HCT116 (cell line): ENCODE measurements around the gene TAF11L10.
"Not testable (repeated sequence)": the region's sequence is repeated elsewhere in the genome, so short reads cannot be mapped to it uniquely, and the experiment has no call there.

Source experiments
- ELF1 ChIP-seq: IDR thresholded peaks from 2 replicates; pipeline ENCODE4 v1.6.1; 2012; ENCODE audit warnings: low read depth, borderline replicate concordance
- EZH2 ChIP-seq: fragments of 200-600 bp; sonication (generic); IDR thresholded peaks from 2 replicates; pipeline ENCODE4 v1.6.1; 2017; ENCODE audit warnings: antibody characterized with exemption, mixed run types
- EZH2phosphoT487 ChIP-seq: fragments of 200-600 bp; IDR thresholded peaks from 2 replicates; pipeline ENCODE4 v1.6.1; 2018; ENCODE audit warnings: antibody characterized with exemption, borderline replicate concordance
- FOSL1 ChIP-seq: IDR thresholded peaks from 2 replicates; pipeline ENCODE4 v1.6.1; 2012; ENCODE audit warnings: low read depth
- JUND ChIP-seq: IDR thresholded peaks from 2 replicates; pipeline ENCODE4 v1.6.1; 2012
- POLR2A ChIP-seq: IDR thresholded peaks from 2 replicates; pipeline ENCODE4 v1.7.0; 2011; ENCODE audit warnings: borderline replicate concordance; ENCODE audit not compliant: insufficient read depth, insufficient read length; ENCODE audit errors: extremely low read depth
- POLR2AphosphoS5 ChIP-seq: IDR thresholded peaks from 2 replicates; pipeline ENCODE4 v1.6.1; 2011; ENCODE audit warnings: mild to moderate bottlenecking, low read depth, low read length, moderate library complexity
- SIN3A ChIP-seq: IDR thresholded peaks from 2 replicates; pipeline ENCODE4 v1.6.1; 2012; ENCODE audit warnings: low read depth
- TCF7L2 ChIP-seq: IDR thresholded peaks from 2 replicates; pipeline ENCODE4 v1.7.0; 2011; ENCODE audit warnings: borderline replicate concordance, inconsistent platforms; ENCODE audit not compliant: insufficient read depth, insufficient read length; ENCODE audit errors: extremely low read depth
- ZFX ChIP-seq: fragments of 450-650 bp; IDR thresholded peaks from 2 replicates; pipeline ENCODE4 v1.6.1; 2017
- TF ChIP-seq, protein P1 (sequence below), 3 experiments: fragments of 200-600 bp in 1 of 3; sonication (generic) in 1 of 3; IDR thresholded peaks in 2 of 3; conservative IDR thresholded peaks in 1 of 3; 2 replicates each; pipeline ENCODE4 v1.5.1; 2012 to 2017; ENCODE audit warnings: low read depth in 2 of 3, low read length in 2 of 3, antibody characterized with exemption in 1 of 3, borderline replicate concordance in 1 of 3, control low read depth in 1 of 3, mild to moderate bottlenecking in 1 of 3, mixed read lengths in 1 of 3, mixed run types in 1 of 3, moderate library complexity in 1 of 3; ENCODE audit not compliant: insufficient read depth in 1 of 3
- TF ChIP-seq, protein P2 (sequence below): IDR thresholded peaks from 2 replicates; pipeline ENCODE4 v1.6.1; 2012

GRCh38 chr5:17631788-17632187 lies 34.2 kb upstream of the TAF11L10 start, which contains the start of gene TAF11L13:
- TF ChIP-seq, protein P1, sequence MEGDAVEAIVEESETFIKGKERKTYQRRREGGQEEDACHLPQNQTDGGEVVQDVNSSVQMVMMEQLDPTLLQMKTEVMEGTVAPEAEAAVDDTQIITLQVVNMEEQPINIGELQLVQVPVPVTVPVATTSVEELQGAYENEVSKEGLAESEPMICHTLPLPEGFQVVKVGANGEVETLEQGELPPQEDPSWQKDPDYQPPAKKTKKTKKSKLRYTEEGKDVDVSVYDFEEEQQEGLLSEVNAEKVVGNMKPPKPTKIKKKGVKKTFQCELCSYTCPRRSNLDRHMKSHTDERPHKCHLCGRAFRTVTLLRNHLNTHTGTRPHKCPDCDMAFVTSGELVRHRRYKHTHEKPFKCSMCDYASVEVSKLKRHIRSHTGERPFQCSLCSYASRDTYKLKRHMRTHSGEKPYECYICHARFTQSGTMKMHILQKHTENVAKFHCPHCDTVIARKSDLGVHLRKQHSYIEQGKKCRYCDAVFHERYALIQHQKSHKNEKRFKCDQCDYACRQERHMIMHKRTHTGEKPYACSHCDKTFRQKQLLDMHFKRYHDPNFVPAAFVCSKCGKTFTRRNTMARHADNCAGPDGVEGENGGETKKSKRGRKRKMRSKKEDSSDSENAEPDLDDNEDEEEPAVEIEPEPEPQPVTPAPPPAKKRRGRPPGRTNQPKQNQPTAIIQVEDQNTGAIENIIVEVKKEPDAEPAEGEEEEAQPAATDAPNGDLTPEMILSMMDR (IDR thresholded peaks at IDR 0.05 in 2 of 3, conservative IDR thresholded peaks at IDR 0.05 in 1 of 3; ENCODE audit: borderline replicate concordance in 1 of 3, insufficient read depth in 1 of 3, low read depth in 2 of 3, low read length in 2 of 3): not testable (repeated sequence)
- TF ChIP-seq, protein P2, sequence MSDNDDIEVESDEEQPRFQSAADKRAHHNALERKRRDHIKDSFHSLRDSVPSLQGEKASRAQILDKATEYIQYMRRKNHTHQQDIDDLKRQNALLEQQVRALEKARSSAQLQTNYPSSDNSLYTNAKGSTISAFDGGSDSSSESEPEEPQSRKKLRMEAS: not testable (repeated sequence)
- TF ChIP-seq EZH2, JUND, POLR2A, POLR2AphosphoS5, ELF1, SIN3A, EZH2phosphoT487, FOSL1, ZFX, TCF7L2: not testable (repeated sequence)
